SK-N-MC (cell line): ENCODE data around the gene NDUFAB1.

Experiments
- EZH2 ChIP-seq: fragments of 200-600 bp; sonication (generic); IDR thresholded peaks from one replicate; pipeline ENCODE4 v1.6.1; 2017; ENCODE audit warnings: antibody characterized with exemption
- FOXP2 ChIP-seq: optimal IDR thresholded peaks from 2 replicates; pipeline ENCODE3; 2011; ENCODE audit warnings: mild to moderate bottlenecking, moderate library complexity; ENCODE audit not compliant: insufficient read depth; ENCODE audit errors: extremely low read length, control extremely low read depth
- POLR2AphosphoS5 ChIP-seq: IDR thresholded peaks from 2 replicates; pipeline ENCODE4 v1.6.1; 2012; ENCODE audit warnings: mild to moderate bottlenecking, low read depth, low read length, borderline replicate concordance

DNA sequence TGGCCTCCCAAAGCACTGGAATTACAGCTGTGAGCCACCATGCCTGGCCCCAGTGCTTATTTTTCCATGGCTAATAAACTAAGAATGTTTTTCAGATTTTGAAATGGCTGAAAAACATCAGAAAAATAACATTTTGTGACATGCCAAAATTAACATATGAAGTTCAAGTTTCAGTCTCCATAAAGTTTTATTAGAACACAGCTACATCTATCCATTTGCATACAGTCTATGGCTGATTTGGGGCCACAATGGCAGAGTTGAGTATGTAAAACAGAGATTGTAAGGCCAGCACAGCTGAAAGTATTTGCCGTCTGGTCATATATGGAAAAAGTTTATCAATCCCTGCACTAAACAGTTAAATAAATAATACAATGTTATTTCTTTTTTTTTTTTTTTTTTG lies 13.8 kb upstream of the NDUFAB1 start:
- TF ChIP-seq EZH2 (no peak), POLR2AphosphoS5 (no peak), FOXP2 (no peak)
